ENCODE data around the gene SERPINE2.

SERPINE2 gene

GRCh38 chr2:223969315-223969714 lies 69.8 kb downstream of the SERPINE2 start:
- no peak overlapping the region for H3K4me3 ChIP-seq (ENCODE audit: control insufficient read depth, low read depth, low read length)
- no peak for DNase-seq (ENCODE audit: low read depth)
- TF ChIP-seq CTCF (conservative IDR thresholded peaks at IDR 0.05; ENCODE audit: control insufficient read depth, insufficient read depth, low read depth, low read length): no peak

DNA sequence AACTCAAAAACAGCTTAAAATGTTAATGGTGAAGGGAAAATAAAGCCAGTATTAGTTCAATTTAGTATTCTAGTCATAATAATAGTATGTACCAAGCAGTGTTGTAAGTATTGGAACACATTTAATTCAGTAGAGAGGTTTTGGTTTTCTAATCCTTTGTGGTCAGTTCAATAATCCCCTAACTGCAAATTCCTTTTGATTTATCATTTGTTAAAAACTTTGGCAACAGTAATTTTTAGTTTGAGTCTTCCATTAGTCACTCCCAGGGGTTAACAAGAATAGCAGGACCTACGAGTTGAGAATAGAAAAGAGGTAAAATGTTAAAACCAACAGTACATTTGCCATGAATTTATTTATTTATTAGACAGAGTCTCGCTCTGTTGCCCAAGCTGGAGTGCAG lies 71.1 kb downstream of the SERPINE2 start:
- no peak overlapping the region for H3K4me3 ChIP-seq (ENCODE audit: control insufficient read depth, low read depth, low read length)
- DNase-seq (ENCODE audit: low read depth): peak; percentile 84
- no peak for TF ChIP-seq CTCF (conservative IDR thresholded peaks at IDR 0.05; ENCODE audit: control insufficient read depth, insufficient read depth, low read depth, low read length)

- no peak overlapping the region for H3K4me3 ChIP-seq (ENCODE audit: control insufficient read depth, low read depth, low read length)
- no peak for TF ChIP-seq CTCF (conservative IDR thresholded peaks at IDR 0.05; ENCODE audit: control insufficient read depth, insufficient read depth, low read depth, low read length)
- peak; percentile 50 for DNase-seq (ENCODE audit: low read depth)
These were observed 79.4 kb downstream of the SERPINE2 start for GRCh38 chr2:223959688-223960087.

DNA sequence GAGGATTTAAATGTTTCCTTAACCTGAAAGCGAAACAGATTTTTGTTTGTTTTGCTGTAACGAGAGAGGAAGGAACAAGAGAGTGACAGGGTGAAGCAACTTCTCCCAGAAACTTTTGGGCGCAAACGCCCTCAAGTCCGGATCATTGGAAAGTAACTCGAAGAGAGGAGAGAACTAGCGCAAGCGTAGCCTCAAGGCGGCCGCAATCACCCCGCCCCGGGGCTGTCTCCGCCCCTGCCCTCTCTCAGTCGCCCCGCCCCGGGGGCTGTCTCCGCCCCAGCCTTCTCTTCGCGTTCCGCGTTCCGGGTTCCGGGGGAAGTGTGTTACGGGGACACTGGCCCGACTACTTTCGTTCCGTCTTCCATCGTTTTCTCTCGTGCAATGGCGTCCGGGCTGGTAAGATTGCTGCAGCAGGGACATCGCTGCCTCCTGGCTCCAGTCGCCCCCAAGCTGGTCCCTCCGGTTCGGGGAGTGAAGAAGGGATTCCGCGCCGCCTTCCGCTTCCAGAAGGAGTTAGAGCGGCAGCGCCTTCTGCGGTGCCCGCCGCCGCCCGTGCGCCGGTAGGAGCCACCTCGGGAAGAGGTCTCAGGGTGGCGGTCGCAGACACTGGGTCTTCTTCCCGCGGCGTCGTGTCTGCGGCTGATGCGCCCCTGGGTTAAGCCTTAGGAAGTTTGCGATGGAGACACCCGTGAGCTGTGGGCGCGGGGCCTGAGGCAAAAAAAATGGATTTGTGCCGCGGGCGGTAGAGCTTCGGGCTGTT lies 81.8 kb downstream of the SERPINE2 start, which contains the start of gene MRPL44:
TSS of gene MRPL44 (plus strand) at position 372 of the 760 bp plus-strand sequence. CDS start at position 382, 10 bp downstream.
- H3K4me3 ChIP-seq (ENCODE audit: control insufficient read depth, low read depth, low read length): peak within 1 kb of the TSS; percentile 91
- DNase-seq (ENCODE audit: low read depth): peak; percentile 93
- TF ChIP-seq CTCF (conservative IDR thresholded peaks at IDR 0.05; ENCODE audit: control insufficient read depth, insufficient read depth, low read depth, low read length): no peak

DNA sequence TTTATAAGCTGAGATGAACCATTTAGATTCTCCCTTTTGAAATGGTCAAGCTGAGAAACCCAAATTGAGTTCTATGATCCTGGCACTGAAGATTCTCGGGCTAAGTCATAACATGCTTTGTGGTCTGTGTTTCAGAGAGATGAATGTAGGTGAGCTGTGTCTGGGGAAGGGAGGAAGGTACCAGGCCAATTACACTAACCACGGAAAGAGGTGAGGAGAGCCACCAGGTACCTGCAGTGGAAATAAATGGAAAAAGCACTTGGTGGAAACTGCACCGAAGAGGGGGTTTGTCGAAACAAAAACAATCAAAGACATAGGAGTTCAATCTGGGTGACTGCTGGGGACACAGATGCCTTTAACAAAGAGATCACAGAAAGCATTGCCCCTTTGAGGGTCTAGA lies 82.8 kb downstream of the SERPINE2 start:
- no peak overlapping the region for H3K4me3 ChIP-seq (ENCODE audit: control insufficient read depth, low read depth, low read length)
- no peak for DNase-seq (ENCODE audit: low read depth)
- no peak for TF ChIP-seq CTCF (conservative IDR thresholded peaks at IDR 0.05; ENCODE audit: control insufficient read depth, insufficient read depth, low read depth, low read length)

DNA sequence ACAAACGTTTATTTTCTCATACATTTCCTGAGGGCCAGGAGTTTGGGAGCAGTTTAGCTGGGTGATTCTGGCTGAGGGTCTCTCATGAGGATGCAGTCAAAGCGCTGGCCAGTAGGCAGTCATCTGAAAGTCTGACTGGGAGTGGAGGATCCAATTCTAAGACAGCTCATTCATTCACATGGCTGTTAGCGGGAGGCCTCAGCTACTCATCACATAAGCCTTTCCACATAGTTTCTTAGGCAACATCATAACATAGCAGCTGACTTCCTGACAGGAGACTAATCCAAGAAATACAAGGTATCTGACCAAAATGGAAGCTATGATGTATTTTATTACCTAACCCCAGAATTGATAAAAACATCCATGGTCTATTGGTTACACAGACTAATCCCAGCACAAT lies 84.7 kb downstream of the SERPINE2 start:
- no peak for TF ChIP-seq CTCF (conservative IDR thresholded peaks at IDR 0.05; ENCODE audit: control insufficient read depth, insufficient read depth, low read depth, low read length)
- no peak overlapping the region for H3K4me3 ChIP-seq (ENCODE audit: control insufficient read depth, low read depth, low read length)
- peak; percentile 92 for DNase-seq (ENCODE audit: low read depth)

All from fibroblast of mammary gland (primary cell).